Thoracic aorta (tissue), 2 donors: Measurements from ENCODE around the gene XRN1. TPM values are rescaled to one million over a fixed set of nuclear protein-coding genes. Genes with fewer than 3 reads are reported as not detected.
"Not testable (repeated sequence)": the region's sequence is repeated elsewhere in the genome, so short reads cannot be mapped to it uniquely, and the experiment has no call there.

Experiments used
- ATAC-seq: fragments of 150-250 bp; one replicate; pipeline ENCODE4 v1.8.0; 2017; ENCODE audit warnings: low read depth; ENCODE audit not compliant: insufficient number of reproducible peaks, low FRiP score
- DNase-seq: peaks from one replicate; pipeline ENCODE4 v3.0.0-alpha.2; 2020; ENCODE audit warnings: low spot score
- H3K27ac ChIP-seq, 2 donors: fragments of 200-600 bp; sonication (generic); 1 replicate in 1 of 2; 2 replicates in 1 of 2; pipeline ENCODE4 v1.5.1; 2016; ENCODE audit warnings: mild to moderate bottlenecking in 2 of 2, moderate library complexity in 2 of 2
- H3K27me3 ChIP-seq: fragments of 200-600 bp; sonication (generic); replicated peaks from 2 replicates; pipeline ENCODE4 v1.6.0; 2016; ENCODE audit warnings: mild to moderate bottlenecking; ENCODE audit not compliant: insufficient read depth
- H3K36me3 ChIP-seq: fragments of 200-600 bp; sonication (generic); one replicate; pipeline ENCODE4 v1.5.1; 2016
- H3K4me1 ChIP-seq, 2 donors: fragments of 200-600 bp; sonication (generic); 1 replicate in 1 of 2; 2 replicates in 1 of 2; pipeline versions ENCODE4 v1.5.1 to v1.6.0; 2016; ENCODE audit warnings: low read depth in 2 of 2, mild to moderate bottlenecking in 1 of 2; ENCODE audit not compliant: control insufficient read depth in 1 of 2
- H3K4me3 ChIP-seq: fragments of 200-600 bp; sonication (generic); 2 replicates; pipeline ENCODE4 v1.5.1; 2016; ENCODE audit warnings: mild to moderate bottlenecking
- H3K9me3 ChIP-seq: fragments of 200-600 bp; sonication (generic); 2 replicates; pipeline ENCODE4 v1.5.1; 2016
- CTCF ChIP-seq: fragments of 200-600 bp; sonication (generic); IDR thresholded peaks from one replicate; pipeline ENCODE4 v1.5.1; 2019; ENCODE audit warnings: antibody characterized with exemption
- total RNA-seq, 2 donors: library from RNA; depleted of rRNA; stranded (reverse); fragments of >200 nt; gene quantifications; one replicate each; pipeline versions ENCODE4 v1.1.0 to v1.2.3, GENCODE V29; 2016

The XRN1 gene
- total RNA-seq, 2 donors from 2014 or later, result 29.0 to 66.9 TPM

- H3K4me1 ChIP-seq, result no peaks in the 10 kb centered on the region
- no peaks in the 10 kb centered on the region for H3K27me3 ChIP-seq
- no peaks in the 10 kb centered on the region for H3K9me3 ChIP-seq
- peaks cover 18% of the 10 kb centered on the region for H3K36me3 ChIP-seq
- ATAC-seq (no peak), DNase-seq (no peak)
- H3K27ac ChIP-seq, result no peak overlapping the region
- no peak for TF ChIP-seq CTCF
- no peak overlapping the region for H3K4me3 ChIP-seq
Observed at GRCh38 chr3:142315083-142315482, 132.8 kb downstream of the XRN1 start.

- Histone ChIP-seq H3K36me3 (peaks cover 6% of the 10 kb centered on the region), H3K4me3 (no peak overlapping the region), H3K27me3 (no peaks in the 10 kb centered on the region), H3K9me3 (no peaks in the 10 kb centered on the region), H3K4me1 (no peaks in the 10 kb centered on the region), H3K27ac (no peak overlapping the region)
- no peak for TF ChIP-seq CTCF
- DNase-seq, result no peak
- no peak for ATAC-seq
Observed at GRCh38 chr3:142310439-142310838, 137.4 kb downstream of the XRN1 start.

GRCh38 chr3:142302847-142303246, 145.0 kb downstream of the XRN1 start:
- H3K27ac ChIP-seq, H3K36me3 ChIP-seq, H3K27me3 ChIP-seq, H3K9me3 ChIP-seq, DNase-seq, ATAC-seq, H3K4me1 ChIP-seq, H3K4me3 ChIP-seq: not testable (repeated sequence)

- ATAC-seq, result no peak
- H3K9me3 ChIP-seq, result peaks cover 3% of the 10 kb centered on the region
- TF ChIP-seq CTCF, result no peak
- H3K36me3 ChIP-seq, result no peaks in the 10 kb centered on the region
- no peak overlapping the region for H3K27ac ChIP-seq
- no peak for DNase-seq
- no peaks in the 10 kb centered on the region for H3K27me3 ChIP-seq
- no peaks in the 10 kb centered on the region for H3K4me1 ChIP-seq
- no peak overlapping the region for H3K4me3 ChIP-seq
Observed at GRCh38 chr3:142298626-142299025, 149.2 kb downstream of the XRN1 start.

- no peak overlapping the region for H3K4me3 ChIP-seq
- ATAC-seq (no peak), DNase-seq (no peak)
- no peaks in the 10 kb centered on the region for H3K4me1 ChIP-seq
- no peaks in the 10 kb centered on the region for H3K27me3 ChIP-seq
- H3K36me3 ChIP-seq, result no peaks in the 10 kb centered on the region
- H3K9me3 ChIP-seq, result no peaks in the 10 kb centered on the region
- H3K27ac ChIP-seq, result no peak overlapping the region
- TF ChIP-seq CTCF, result no peak
Observed at GRCh38 chr3:142296507-142296906, 151.3 kb downstream of the XRN1 start.

- H3K4me3 ChIP-seq, result no peak overlapping the region
- peaks cover 0 to 17% of the 10 kb centered on the region in 2 donors for H3K4me1 ChIP-seq
- no peaks in the 10 kb centered on the region for H3K27me3 ChIP-seq
- no peaks in the 10 kb centered on the region for H3K36me3 ChIP-seq
- TF ChIP-seq CTCF, result no peak
- H3K27ac ChIP-seq, result no peak overlapping the region
- no peaks in the 10 kb centered on the region for H3K9me3 ChIP-seq
- no peak for DNase-seq
- no peak for ATAC-seq
Observed at GRCh38 chr3:142287866-142288638, 159.8 kb downstream of the XRN1 start.
